Neural cell (in vitro differentiated cells): Measurements from ENCODE around the gene G6PD. TPM values are rescaled to one million over a fixed set of nuclear protein-coding genes. Genes with fewer than 3 reads are reported as not detected.

ENCODE experiments used
- H2AFZ ChIP-seq: fragments of 200-600, 300-800 bp; sonication (generic), shearing (Covaris generic); 2 replicates; pipeline ENCODE4 v1.6.0; 2014; ENCODE audit warnings: low read depth, mild to moderate bottlenecking, antibody characterized with exemption, low read length, moderate library complexity
- H3F3A ChIP-seq: fragments of 200-600 bp; shearing (Covaris generic); 2 replicates; pipeline ENCODE4 v1.6.1; 2016; ENCODE audit warnings: mild to moderate bottlenecking, moderate library complexity, mixed read lengths, antibody characterized with exemption, low read length; ENCODE audit not compliant: insufficient read depth, poor library complexity, severe bottlenecking
- H3K27ac ChIP-seq: fragments of 200-600, 300-800 bp; sonication (generic), shearing (Covaris generic); 2 replicates; pipeline ENCODE4 v1.5.1; 2014; ENCODE audit warnings: mild to moderate bottlenecking, low read length, moderate library complexity
- H3K27me3 ChIP-seq: fragments of 300-800, 200-600 bp; sonication (generic), shearing (Covaris generic); 2 replicates; pipeline ENCODE4 v1.6.0; 2014; ENCODE audit warnings: mild to moderate bottlenecking, low read depth, low read length, moderate library complexity; ENCODE audit not compliant: insufficient read depth
- H3K36me3 ChIP-seq: fragments of 300-800, 200-600 bp; sonication (generic), shearing (Covaris generic); 2 replicates; pipeline ENCODE4 v1.5.1; 2014; ENCODE audit warnings: mild to moderate bottlenecking, antibody characterized with exemption, low read length, moderate library complexity; ENCODE audit not compliant: insufficient read depth
- H3K4me2 ChIP-seq: fragments of 300-800, 200-600 bp; sonication (generic), shearing (Covaris generic); 2 replicates; pipeline ENCODE4 v1.6.0; 2014; ENCODE audit warnings: mild to moderate bottlenecking, low read length
- H3K4me3 ChIP-seq: fragments of 300-800, 200-600 bp; sonication (generic), shearing (Covaris generic); 2 replicates; pipeline ENCODE4 v1.5.1; 2014; ENCODE audit warnings: mild to moderate bottlenecking, low read length, moderate library complexity
- H3K79me2 ChIP-seq: fragments of 200-600 bp; shearing (Covaris generic); replicated peaks from 2 replicates; pipeline ENCODE4 v1.6.0; 2014; ENCODE audit warnings: mild to moderate bottlenecking, low read length, moderate library complexity; ENCODE audit not compliant: insufficient read depth
- H3K9ac ChIP-seq: fragments of 300-800, 200-600 bp; sonication (generic), shearing (Covaris generic); 2 replicates; pipeline ENCODE4 v1.6.1; 2016; ENCODE audit warnings: mild to moderate bottlenecking, low read length, mixed read lengths
- H3K9me2 ChIP-seq: fragments of 200-600 bp; shearing (Covaris generic); 2 replicates; pipeline ENCODE4 v1.6.1; 2016; ENCODE audit warnings: mild to moderate bottlenecking, low read length, mixed read lengths; ENCODE audit not compliant: insufficient read depth
- H3K9me3 ChIP-seq: fragments of 200-600, 300-800 bp; sonication (generic), shearing (Covaris generic); 2 replicates; pipeline ENCODE4 v1.6.1; 2016; ENCODE audit warnings: mild to moderate bottlenecking, mixed run types, low read length, moderate library complexity, mixed read lengths
- H4K20me1 ChIP-seq: fragments of 200-600 bp; shearing (Covaris generic); 2 replicates; pipeline ENCODE4 v1.6.1; 2016; ENCODE audit warnings: mild to moderate bottlenecking, mixed run types; ENCODE audit not compliant: insufficient read depth
- CTCF ChIP-seq: fragments of 450-650 bp; IDR thresholded peaks from 2 replicates; pipeline ENCODE4 v1.5.1; 2014; ENCODE audit warnings: antibody characterized with exemption, mild to moderate bottlenecking, moderate library complexity; ENCODE audit not compliant: poor library complexity, severe bottlenecking
- EP300 ChIP-seq: fragments of 450-650 bp; conservative IDR thresholded peaks from 2 replicates; pipeline ENCODE4 v1.6.1; 2014; ENCODE audit warnings: antibody characterized with exemption, mild to moderate bottlenecking, moderate library complexity; ENCODE audit not compliant: poor library complexity, severe bottlenecking
- EZH2 ChIP-seq: fragments of 200-600, 300-800 bp; shearing (Covaris generic), sonication (generic); IDR thresholded peaks from 2 replicates; pipeline ENCODE4 v1.6.1; 2014; ENCODE audit warnings: antibody characterized with exemption, low read length, borderline replicate concordance, mild to moderate bottlenecking; ENCODE audit not compliant: insufficient read depth, poor library complexity, severe bottlenecking
- MXI1 ChIP-seq: fragments of 450-650 bp; conservative IDR thresholded peaks from 2 replicates; pipeline ENCODE4 v1.6.1; 2014; ENCODE audit warnings: antibody characterized with exemption, mild to moderate bottlenecking; ENCODE audit not compliant: poor library complexity, severe bottlenecking
- POLR2AphosphoS5 ChIP-seq: IDR thresholded peaks from 2 replicates; pipeline ENCODE4 v1.6.1; 2012
- RAD21 ChIP-seq: fragments of 450-650 bp; conservative IDR thresholded peaks from 2 replicates; pipeline ENCODE4 v1.6.1; 2014; ENCODE audit warnings: antibody characterized with exemption, mild to moderate bottlenecking, moderate library complexity
- REST ChIP-seq: IDR thresholded peaks from 2 replicates; pipeline ENCODE4 v1.6.1; 2012; ENCODE audit warnings: borderline replicate concordance
- SMC3 ChIP-seq: fragments of 450-650 bp; conservative IDR thresholded peaks from 2 replicates; pipeline ENCODE4 v1.6.1; 2014; ENCODE audit warnings: antibody characterized with exemption, mild to moderate bottlenecking, moderate library complexity; ENCODE audit not compliant: poor library complexity
- TAF1 ChIP-seq: IDR thresholded peaks from 2 replicates; pipeline ENCODE4 v1.6.1; 2012; ENCODE audit warnings: low read depth
- polyA plus RNA-seq: library from polyadenylated mRNA; depleted of rRNA; stranded (reverse); fragments of >200 nt; gene quantifications from 2 replicates; pipeline ENCODE4 v1.2.3, GENCODE V29; 2014

The G6PD gene
- polyA plus RNA-seq, 1 donor from 2014 or later: 18.8 TPM

- Histone ChIP-seq H3F3A (no peaks in the 10 kb centered on the region), H3K9ac (peak within 1 kb of the TSS; percentile 85), H3K9me3 (no peaks in the 10 kb centered on the region), H3K4me3 (peak within 1 kb of the TSS; percentile 81), H4K20me1 (no peaks in the 10 kb centered on the region), H3K9me2 (no peaks in the 10 kb centered on the region), H3K36me3 (no peaks in the 10 kb centered on the region), H2AFZ (peak within 1 kb of the TSS; percentile 21), H3K27me3 (no peaks in the 10 kb centered on the region), H3K27ac (peak within 1 kb of the TSS; percentile 88), H3K4me2 (peak within 1 kb of the TSS; percentile 55), H3K79me2 (peaks cover 10% of the 10 kb centered on the region)
- TF ChIP-seq CTCF (no peak), POLR2AphosphoS5 (peak; percentile 60), TAF1 (peak; percentile 29), REST (no peak), MXI1 (peak; percentile 32), EP300 (peak; percentile 18), EZH2 (no peak)
Observed at GRCh38 chrX:154547245-154548027, 790 bp upstream of the G6PD start, which contains the start of gene IKBKG. TSS of gene IKBKG (plus strand) at chrX:154547620. CDS start at chrX:154552003, 4,383 bp downstream.

GRCh38 chrX:154545673-154546274, 872 bp downstream of the G6PD start:
- H3K27me3 ChIP-seq: no peaks in the 10 kb centered on the region
- TF ChIP-seq CTCF: no peak
- TF ChIP-seq MXI1: no peak
- TF ChIP-seq POLR2AphosphoS5: no peak
- TF ChIP-seq EP300: no peak
- TF ChIP-seq SMC3: no peak
- no peak for TF ChIP-seq RAD21
- TF ChIP-seq TAF1: no peak
- TF ChIP-seq REST: no peak
- no peak for TF ChIP-seq EZH2
- no peaks in the 10 kb centered on the region for H3K9me3 ChIP-seq
- H3K9ac ChIP-seq: peak overlapping the region; percentile 85
- H3K4me3 ChIP-seq: peak overlapping the region; percentile 81
- no peak overlapping the region for H3K27ac ChIP-seq
- H3K9me2 ChIP-seq: no peaks in the 10 kb centered on the region
- peaks cover 10% of the 10 kb centered on the region for H3K79me2 ChIP-seq
- H3F3A ChIP-seq: no peaks in the 10 kb centered on the region
- peak overlapping the region; percentile 55 for H3K4me2 ChIP-seq
- H3K36me3 ChIP-seq: no peaks in the 10 kb centered on the region
- H4K20me1 ChIP-seq: no peaks in the 10 kb centered on the region
- H2AFZ ChIP-seq: no peak overlapping the region
